Activated T-helper 1 cell treated with Interleukin-2 at 50 U/mL for 16 hours (primary cell): Measurements from ENCODE around the gene RFT1.

Experiments
- DNase-seq: peaks from one replicate; pipeline ENCODE4 v3.0.0-alpha.2; 2020; ENCODE audit warnings: low read depth

Gene RFT1

DNA sequence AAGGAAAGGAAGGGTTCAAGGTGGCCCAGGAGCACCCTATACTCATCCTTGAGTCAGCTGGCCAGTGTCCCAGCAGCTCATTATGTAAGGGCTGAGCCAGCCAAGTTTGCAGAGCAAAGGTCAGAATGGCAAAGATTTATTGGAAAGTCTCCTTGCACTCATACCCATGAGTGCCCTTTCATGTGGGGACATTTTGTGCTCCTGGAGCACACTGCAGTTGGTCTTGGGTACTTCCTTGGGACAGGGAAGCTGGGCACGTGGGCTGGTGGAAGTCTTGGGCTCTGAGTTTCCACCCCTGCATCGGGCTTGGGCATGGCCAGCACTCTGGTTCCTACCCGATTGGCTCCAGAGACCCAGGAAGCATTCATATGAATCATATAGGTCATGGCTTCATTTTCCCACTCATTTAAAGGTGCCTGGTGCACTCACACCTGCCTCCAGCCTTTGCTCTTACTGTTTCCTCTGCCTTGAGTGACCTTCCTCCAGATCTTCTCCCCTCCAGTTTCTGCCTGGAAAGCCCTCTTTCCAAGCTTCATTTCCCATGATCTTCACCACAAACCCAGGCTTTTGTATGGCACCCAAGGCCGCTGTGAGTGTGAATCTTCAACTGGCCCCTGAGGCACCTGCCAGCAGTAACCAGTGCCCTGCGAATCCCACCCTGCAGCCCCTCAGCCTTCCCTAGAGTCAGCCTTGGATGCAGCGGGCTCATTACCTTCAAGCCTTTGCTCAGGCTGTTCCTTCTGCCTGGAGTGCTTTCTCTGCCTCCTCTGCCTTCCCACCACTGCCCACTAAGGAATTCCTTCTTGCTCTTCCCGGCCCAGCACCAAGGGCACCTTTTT lies 20.2 kb upstream of the RFT1 start:
- DNase-seq = no peak

DNA sequence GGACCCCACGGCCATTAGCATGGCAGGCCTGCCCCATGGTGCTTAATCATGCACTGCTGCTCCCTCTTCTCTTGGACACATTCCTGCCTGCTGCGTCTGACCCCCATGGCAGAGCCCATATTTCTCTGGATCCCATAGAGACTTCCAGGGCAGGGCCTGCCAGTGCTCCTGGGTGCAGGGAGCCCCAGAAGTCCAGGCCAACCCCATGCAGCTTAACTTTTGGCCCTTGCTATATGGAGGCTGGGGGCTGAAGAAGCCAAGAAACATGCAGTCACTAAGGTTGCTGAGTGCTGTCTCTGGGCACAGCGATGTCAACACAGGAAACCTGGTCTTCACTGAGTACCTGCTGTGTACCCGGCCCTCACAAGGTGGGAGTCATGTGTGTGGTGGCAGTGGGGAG lies 19.5 kb upstream of the RFT1 start:
- DNase-seq = no peak

DNA sequence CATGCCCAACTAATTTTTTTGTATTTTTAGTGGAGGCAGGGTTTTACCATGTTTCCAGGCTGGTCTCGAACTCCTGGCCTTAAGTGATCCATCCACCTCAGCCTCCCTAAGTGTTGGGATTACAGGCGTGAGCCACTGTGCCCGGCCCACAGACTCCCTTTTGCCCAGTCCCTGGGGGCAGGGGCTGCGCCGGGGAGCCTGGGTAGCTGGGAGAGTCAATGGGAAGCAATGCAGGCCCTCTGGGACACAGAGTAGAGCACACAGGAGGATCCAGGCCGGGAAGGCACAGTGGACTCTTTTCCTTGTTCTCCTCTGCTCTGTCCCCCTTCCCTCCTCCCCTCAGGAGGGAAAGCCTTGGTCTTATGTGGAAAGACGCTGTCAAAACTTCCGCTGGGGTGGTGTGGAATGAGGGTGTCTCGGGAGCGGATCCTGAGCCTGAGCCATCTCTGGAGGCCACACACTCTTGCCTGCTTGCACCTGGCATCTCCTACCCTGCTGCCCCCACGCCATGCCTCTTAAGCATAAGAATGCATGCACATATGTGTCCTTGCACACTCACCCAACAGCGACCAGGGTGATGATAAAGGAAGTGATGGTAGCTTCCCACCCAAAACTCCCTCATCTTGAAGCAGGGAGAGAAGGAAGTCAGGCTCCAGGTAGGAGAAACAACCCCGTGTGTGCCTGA lies 18.9 kb upstream of the RFT1 start:
- no peak for DNase-seq

DNA sequence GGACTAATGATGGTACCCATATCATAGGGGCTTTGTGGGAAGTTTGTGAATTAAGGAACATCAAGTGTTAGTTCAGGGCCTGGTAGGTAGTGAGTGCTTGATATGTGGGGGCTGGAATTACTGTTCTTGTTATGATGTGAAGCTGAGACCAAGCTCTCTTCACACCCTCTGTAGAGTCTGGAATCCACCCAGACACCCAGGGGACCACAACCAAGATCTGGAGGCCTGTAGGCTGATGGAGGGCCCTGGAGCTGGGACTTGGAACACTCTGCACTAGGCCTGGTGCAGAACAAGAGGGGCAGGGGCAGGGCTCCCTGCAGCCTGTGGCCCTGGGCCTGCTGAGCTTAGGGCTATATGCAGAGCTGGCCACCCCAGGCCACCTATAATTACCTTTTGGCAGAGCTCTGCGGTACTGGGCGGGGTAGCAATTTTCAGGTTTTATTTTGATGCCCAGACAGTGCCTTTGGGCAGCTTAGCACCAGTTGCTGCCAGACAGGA lies 17.7 kb upstream of the RFT1 start:
- no peak for DNase-seq

DNA sequence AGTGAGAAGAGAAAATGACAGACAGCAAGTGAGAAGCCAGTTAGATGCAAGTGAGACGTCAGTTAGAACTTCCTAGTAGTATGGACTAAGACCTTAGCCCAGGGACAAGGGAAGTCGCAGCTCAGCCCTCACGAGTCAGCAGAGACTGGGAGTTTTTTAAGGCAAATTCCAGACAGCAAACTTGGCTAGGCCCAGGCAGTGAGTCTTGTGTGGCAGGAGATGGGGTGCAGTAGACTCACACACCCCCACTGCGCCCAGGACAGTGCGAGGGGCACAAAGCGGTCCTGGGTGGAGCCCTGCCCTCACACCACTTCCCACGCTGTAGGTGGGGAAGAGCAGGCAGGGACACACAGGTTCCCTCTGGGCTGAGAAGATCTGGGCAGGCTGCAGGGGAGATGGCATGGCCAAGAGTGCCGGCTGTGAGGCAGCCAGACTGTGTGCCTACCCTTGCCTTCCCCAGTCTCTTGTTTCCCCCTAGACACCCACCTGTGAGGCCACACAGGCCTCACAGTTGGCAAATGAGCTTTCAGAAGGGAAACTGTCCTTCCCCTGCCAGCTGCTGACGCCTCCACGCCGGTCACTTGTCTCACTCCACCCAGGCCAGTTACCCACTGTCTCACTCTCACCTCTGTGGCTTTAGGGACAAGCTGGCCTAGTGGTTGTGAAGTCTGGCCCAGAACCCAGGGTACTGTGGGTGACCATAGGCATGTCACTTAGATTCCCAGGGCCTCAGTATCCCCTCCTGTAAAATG lies 17.1 kb upstream of the RFT1 start:
- DNase-seq = no peak

DNA sequence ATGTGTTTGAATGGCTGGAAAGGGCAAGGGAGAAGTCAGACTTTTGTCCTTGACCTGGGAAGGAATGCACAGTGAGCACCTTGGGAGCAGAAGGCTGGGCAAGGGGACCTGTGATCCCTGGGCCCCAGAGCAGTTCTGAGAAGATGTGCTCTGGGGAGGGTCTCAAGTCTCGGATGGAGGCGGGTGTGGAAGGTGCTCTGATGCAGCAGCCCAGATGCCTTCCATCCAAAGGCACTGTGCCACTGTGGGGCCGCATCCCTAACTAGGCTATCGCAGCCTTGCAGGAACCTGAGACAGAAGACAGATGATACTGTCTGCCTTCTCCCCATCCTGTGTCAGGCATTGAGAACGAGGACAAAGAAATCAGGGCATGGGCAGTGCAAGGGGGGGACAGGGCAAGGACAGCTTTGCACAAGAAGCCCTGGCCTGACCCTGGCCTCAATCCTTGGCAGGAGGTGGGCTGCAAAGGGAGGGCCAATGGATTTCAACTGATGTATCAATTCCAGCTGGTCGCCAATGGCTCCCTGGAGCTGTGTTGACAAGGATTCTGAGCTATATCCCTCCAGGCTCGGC lies 16.2 kb upstream of the RFT1 start:
- no peak for DNase-seq

DNA sequence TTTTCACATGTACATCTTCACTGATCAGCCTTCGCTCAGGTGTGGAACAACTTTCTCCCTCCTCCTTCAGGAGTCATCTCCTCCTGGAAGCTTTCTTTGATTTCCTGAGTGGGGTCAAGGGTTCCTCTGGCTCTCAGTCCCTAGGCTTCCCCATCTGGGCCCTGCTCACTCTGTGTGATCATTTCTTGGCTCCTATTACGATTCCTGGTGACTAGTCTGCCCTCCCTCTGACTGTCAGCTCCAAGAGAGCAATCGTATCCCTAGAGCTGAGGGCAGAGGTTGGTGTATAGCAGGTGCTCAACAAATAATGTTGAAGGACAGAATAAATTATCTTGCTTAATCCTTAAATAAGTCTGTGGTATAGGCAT lies 15.5 kb upstream of the RFT1 start:
- no peak for DNase-seq

DNA sequence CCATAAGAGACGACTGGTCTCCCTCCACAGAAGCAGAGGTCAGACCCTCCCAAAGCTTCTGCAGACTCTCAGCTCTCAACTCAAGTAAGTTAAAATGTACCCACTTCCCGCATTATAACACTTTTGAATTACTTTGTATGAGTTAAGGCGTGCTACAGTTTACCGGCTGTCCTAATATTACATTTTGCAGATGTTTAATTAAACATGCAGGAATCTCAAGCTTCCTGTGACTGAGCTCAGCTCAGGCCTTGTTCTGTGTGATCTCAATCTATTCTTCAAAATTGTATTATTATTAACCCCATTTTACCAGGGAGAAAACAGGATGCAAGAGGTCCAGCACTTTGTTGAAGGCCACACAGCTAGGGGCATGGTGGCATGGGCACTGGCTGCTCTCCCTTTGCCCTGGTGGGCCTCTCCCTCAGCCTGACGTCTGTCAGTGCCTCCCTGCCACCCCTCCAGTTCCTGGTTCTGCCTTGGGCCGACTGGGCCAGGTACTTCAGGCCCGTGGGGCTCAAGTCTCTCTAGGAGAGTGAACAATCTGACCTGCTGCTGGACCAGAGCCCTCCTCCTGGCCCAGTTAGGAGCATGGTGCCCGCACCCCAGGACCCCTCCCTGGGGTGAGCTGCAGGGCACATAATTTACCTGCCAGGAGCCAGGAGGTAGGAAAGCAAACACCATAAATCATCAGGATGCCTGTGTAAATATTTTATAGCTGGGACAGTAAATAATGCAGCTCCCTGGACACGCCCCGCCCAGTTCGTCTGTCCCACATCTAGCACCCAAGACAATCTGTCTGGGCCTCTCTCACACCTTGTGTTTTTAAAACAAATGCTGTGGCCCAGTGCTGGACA lies 14.9 kb upstream of the RFT1 start:
- DNase-seq = no peak

DNA sequence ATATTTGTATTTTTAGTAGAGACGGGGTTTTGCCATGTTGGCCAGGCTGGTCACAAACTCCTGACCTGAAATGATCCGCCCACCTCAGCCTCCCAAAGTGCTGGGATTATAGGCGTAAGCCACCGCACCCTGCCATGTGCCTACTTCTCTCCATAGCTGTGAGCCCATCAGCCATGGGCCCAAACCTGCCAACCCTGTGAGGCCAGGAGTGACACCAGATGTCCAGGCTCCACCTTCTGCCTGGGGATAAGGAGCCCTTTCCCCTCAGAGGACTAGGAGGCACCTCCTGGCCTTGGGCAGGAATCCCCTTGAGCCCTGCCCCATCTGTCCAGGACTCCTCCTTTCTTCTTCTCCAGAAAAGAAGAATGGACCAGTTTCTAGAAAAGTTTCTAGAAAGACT lies 14.2 kb upstream of the RFT1 start:
- DNase-seq = no peak

DNA sequence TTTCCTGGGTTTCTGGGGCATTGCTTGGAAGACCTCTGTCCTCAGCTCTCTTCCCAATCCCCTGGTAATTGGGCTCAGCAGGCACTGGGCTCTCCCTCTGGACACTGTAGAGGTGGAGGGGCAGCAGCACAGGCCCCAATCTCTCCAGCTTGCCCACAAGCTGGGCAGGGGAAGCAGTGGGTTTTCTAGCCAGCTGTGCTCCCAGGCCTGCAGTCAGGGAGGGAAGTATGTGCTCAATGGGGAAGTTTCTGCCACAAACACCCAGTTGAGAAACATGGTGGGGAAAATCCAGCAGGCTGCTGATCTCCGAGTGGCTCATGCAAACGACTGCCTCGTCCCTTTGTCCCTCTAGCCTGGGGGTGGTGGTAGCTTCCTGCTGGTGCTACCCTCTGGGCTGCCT lies 12.8 kb upstream of the RFT1 start:
- no peak for DNase-seq

DNA sequence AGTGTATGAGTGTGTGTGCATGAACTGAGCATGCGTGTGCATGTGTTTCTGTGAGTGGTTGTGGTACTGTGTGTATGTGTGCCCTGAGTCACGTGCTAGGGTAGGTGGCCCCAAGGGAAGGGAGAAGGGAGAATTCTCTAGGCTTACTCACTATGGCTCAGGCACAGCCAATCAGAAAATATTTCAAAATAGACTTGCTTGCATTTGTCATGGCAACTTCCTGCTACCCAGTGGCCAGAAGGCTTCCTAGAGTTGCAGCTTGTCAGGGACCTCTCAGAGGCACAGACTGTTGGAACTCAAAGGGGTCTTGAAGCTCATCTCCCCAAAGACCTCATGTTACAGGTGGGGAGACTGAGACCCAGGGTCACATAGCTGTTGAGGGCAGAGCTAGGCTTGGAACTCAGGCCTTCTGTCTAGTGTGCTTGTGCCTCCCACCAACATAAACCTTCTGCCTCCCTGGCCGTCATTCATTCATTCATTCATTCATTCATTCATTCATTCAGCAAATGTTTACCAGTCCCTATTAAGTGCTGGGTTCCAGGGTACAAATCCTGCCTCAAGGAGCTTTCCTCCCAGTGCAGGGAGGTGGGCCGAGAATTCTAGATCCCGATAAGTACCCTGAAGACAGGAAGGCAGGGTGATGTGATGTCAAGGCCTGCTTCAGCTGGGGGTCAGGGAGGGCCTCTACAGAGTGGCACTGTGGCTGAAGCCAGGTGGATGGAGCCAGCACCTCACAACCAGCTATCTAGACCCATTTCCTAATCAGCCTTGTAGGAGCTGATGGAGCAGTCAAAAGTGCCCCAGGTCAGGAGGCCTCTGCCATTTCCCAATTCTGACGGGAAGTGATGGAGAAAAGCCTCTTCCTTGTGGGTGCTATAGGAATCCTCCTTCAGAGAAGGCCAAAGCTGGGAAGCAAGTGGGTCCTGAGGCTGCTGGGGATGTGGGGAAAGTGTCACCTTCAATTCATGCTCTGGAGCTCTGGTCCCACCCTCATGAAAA lies 10.9 kb upstream of the RFT1 start:
- no peak for DNase-seq

DNA sequence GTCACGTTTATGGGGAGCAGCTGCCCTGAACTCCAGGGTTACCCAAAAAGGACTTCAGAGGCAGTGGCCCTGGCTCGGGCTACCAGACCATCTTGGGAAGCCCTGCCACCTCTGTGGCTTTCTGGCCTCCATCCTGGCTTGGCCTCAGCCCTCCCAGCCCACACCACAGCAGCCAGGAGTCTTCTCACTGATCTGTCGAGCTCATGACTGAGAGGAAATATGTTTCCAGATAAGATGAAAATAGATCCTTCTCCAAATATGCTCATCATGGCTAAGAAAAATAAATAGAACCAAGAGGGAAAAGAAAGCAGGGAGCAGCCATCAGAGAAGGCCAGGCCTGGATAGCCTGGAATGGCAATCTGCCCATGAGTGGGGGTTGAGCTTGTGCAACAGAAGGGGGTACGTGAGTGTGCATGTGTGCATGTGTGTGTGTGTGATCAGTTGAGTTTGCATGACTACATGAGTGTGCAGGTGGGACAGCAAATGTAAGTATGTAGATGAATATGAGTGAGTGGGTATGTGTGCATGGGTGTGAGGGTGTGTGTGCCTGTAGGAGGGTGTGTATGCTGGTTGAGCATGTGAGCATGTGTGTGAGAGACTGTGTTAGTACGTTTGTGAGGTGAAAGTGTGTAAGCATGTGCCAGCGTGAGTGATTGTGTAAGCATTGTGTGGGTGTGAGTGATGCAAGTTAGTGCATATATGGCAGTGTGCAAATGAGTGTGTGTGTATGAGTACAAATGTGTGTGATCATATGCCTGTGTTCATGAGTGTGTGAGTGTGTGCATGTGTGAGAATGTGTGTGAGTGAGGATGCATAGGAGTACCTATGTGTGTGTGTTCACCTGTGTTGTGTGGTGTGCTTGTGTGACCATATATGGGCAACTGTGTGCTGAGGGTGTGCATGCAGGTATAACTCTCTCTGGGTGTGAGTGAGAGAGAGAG lies 9.9 kb upstream of the RFT1 start:
- DNase-seq = no peak

DNA sequence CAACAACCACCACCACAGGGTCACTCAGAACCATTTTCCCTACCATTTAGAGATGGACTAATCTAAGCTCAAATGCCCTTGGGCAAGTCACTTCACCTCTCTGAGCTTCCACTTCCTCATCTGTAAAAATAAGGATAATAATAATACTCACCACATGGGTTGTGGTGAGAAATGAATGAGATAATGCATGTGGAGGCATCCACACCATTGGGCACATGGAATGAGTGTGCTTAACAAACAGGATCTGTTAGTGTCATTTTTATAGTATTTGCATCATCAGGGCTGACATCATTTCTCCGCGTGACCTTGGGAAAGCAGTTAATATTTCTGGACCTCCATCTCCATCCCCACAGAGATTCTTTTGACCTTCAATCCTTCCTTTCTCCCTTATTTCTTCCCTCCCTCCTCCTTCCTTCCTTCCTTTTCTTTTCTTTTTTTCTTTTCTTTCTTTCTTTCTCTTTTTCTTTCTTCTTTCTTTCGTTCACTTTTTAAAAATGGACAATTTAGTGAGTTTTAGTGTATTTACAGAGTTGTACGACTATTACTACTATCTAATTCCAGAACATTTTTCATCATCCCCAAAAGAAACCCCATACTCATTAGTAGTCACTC lies 7.7 kb upstream of the RFT1 start:
- no peak for DNase-seq

DNA sequence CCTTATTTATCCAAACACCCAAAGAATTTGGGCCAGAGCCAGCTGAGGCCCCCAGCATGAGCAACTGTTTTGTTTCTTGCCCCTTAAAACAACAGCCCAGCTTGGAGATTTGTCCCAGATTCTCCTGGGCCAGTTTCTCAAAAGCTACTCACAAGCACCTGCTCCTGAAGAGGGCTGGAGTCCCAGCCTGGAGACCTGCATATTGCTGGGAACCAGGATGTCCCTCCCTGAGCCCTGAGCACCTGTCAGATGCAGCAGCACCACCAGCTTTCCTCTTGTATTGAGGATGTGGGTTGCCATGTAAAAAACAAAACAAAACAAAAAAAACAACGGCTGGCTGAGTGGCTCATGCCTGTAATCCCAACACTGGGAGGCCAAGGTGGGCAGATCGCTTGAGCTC lies 7.0 kb upstream of the RFT1 start:
- DNase-seq = no peak

DNA sequence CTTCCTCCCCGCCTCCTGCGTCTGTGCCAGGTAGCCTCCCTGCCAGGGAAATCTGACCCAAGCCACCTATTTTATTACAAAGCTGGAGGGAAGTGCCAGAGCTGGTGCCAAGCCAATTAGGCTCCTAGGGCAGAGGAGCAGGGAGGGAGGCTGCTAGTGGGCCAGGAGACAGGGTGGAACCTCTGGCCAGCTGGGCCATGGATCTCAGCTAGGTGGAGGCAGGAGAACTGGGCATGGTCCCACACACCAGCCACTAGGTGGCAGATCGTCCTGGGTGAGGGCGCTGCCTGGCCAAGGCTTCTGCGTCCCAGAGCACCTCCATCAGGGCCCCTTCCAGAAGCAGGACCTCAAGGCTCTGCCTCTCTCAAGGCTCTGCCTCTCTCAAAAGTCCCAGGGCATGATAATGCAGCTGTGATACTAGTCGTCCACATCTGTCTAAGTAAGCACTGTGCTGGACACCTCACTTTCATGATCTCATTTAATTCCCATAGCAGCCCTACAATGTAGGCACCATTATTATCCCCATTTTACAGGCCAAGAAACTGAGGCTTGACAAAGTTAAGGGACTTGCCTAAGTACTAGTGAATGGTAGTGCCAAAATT lies 4.5 kb upstream of the RFT1 start:
- DNase-seq = peak; percentile 33

DNA sequence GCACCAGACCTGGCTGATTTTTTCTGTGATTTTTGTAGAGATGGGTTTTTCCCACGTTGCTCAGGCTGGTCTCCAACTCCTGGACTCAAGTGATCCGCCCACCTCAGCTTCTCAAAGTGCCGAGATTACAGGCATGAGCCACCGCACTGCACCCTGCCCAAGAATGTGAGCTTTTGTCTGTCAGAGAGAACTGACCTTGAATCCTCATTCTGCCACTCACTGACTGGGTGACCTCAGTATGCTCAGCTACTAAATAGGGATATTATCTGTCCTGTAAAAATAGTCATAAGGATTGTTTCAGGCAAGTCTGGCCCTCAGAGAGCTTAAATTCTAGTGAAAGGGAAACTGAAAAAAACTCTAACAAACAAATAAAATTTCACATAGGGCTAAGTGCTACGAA lies 2.1 kb upstream of the RFT1 start:
- no peak for DNase-seq

DNA sequence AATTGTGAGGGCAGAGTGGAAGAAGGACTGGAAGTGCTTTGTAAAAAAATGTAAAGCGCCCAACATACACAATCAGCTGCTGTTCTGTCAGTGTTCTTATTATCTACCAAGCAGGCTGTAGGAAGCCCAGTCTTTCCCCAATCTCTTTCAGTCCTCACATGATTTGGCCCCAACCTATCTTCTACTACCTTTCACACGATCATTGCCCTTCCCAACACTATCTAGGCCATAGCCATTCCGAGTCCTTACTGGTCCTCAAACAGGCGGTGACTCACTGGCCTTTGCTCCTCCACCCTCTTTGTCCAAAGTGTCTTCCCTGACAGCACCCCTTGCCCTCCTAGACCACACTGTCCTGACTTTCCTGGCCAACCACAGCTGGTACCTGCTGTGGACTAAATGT lies 861 bp upstream of the RFT1 start:
- DNase-seq = no peak

DNA sequence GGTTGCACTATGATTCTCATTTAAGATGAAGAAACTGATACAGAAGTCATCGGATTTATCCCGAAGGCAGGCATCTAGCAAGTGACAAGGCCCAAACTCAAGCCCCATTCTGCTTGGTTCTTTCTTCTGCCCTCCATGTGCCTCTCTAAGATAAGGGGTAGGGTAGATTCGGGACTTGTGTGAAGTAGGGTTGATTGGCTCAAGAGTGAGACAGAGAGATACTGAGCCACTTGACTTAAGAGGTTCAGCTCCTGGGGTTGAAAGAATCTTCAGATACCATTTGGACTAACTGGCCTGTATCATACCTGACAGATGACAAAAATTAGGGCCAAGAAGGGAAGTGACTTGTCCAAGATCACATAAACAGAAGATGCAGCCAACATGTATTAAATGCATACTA lies 891 bp downstream of the RFT1 start:
- no peak for DNase-seq
